DND-41 (cell line): ENCODE results near the gene RUNX2.

Source experiments
- ATAC-seq: fragments of 200-7000 bp; cut with Tn5 transposase; 3 replicates; pipeline ENCODE4 v1.9.1; 2021; ENCODE audit warnings: low read depth; ENCODE audit not compliant: insufficient read depth
- DNase-seq: peaks from one replicate; pipeline ENCODE4 v3.0.0-alpha.2; 2020
- H2AFZ ChIP-seq: 2 replicates; pipeline ENCODE4 v1.6.0; 2012; ENCODE audit warnings: low read depth, low read length
- H3K27ac ChIP-seq: 2 replicates; pipeline ENCODE4 v1.5.1; 2012; ENCODE audit warnings: low read length, inconsistent platforms
- H3K27me3 ChIP-seq: fragments of 200-600 bp; sonication (generic); 2 replicates; pipeline ENCODE4 v1.6.0; 2012; ENCODE audit warnings: low read length, mild to moderate bottlenecking, inconsistent platforms; ENCODE audit not compliant: insufficient read depth, poor library complexity
- H3K36me3 ChIP-seq: 2 replicates; pipeline ENCODE4 v1.5.1; 2012; ENCODE audit warnings: low read length, inconsistent platforms; ENCODE audit not compliant: insufficient read depth
- H3K4me1 ChIP-seq: 2 replicates; pipeline ENCODE4 v1.5.1; 2012; ENCODE audit warnings: mild to moderate bottlenecking, low read length; ENCODE audit not compliant: insufficient read depth
- H3K4me2 ChIP-seq: 2 replicates; pipeline ENCODE4 v1.6.0; 2012; ENCODE audit warnings: mild to moderate bottlenecking, moderate library complexity, low read length, inconsistent platforms; ENCODE audit not compliant: insufficient read depth
- H3K4me3 ChIP-seq, 2 experiments: fragments of 200-600 bp in 1 of 2; shearing (Covaris generic) in 1 of 2; 2 replicates each; pipeline ENCODE4 v1.5.1; 2012 to 2016; ENCODE audit warnings: inconsistent platforms in 2 of 2, low read length in 2 of 2, mild to moderate bottlenecking in 2 of 2, low read depth in 1 of 2, moderate library complexity in 1 of 2
- H3K79me2 ChIP-seq: 2 replicates; pipeline ENCODE4 v1.6.0; 2012; ENCODE audit warnings: low read length, inconsistent platforms; ENCODE audit not compliant: insufficient read depth
- H3K9ac ChIP-seq: 2 replicates; pipeline ENCODE4 v1.6.0; 2012; ENCODE audit warnings: low read depth, mild to moderate bottlenecking, inconsistent platforms, low read length, moderate library complexity
- H3K9me3 ChIP-seq: 2 replicates; pipeline ENCODE4 v1.5.1; 2012; ENCODE audit warnings: low read length, moderate library complexity, mild to moderate bottlenecking, inconsistent platforms; ENCODE audit not compliant: insufficient read depth, severe bottlenecking
- H4K20me1 ChIP-seq: 2 replicates; pipeline ENCODE4 v1.6.0; 2012; ENCODE audit warnings: low read length; ENCODE audit not compliant: insufficient read depth
- EZH2 ChIP-seq: IDR thresholded peaks from 3 replicates; pipeline ENCODE4 v1.6.1; 2012; ENCODE audit warnings: borderline replicate concordance, low read depth, mild to moderate bottlenecking, moderate library complexity, low read length, inconsistent platforms; ENCODE audit not compliant: severe bottlenecking
- TF ChIP-seq, protein P1 (sequence below): IDR thresholded peaks from 2 replicates; pipeline ENCODE4 v1.5.1; 2012; ENCODE audit warnings: borderline replicate concordance, low read length, moderate library complexity, mild to moderate bottlenecking; ENCODE audit not compliant: poor library complexity, severe bottlenecking; ENCODE audit errors: extremely low read depth

Gene RUNX2

DNA sequence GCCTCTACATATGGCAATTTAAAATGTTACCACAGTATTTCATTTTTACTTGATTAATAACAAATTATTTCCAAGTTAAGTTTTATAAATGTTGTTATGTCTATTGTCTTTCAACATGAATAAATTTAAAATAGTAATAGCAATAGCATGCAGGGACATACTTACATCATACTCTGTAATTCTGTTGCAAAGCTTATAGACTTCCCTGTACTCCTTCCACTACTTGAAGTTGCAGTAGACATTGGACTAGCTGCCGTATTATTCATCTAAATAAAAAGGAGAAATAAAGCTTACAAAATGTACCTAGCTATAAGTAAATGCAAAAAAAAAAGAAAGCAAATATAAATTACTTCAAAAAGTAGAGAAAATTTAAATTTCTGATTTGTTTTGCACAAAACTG, 36.9 kb downstream of the RUNX2 start:
- no peak overlapping the region for H3K27ac ChIP-seq
- no peaks in the 10 kb centered on the region for H3K9me3 ChIP-seq
- peaks cover 9% of the 10 kb centered on the region for H3K79me2 ChIP-seq
- no peak overlapping the region for H3K4me3 ChIP-seq
- no peaks in the 10 kb centered on the region for H3K36me3 ChIP-seq
- H3K27me3 ChIP-seq = no peaks in the 10 kb centered on the region
- H3K4me1 ChIP-seq = no peaks in the 10 kb centered on the region
- no peaks in the 10 kb centered on the region for H4K20me1 ChIP-seq
- no peak for ATAC-seq
- H3K4me2 ChIP-seq = no peak overlapping the region
- no peak for TF ChIP-seq EZH2
- TF ChIP-seq, protein P1, sequence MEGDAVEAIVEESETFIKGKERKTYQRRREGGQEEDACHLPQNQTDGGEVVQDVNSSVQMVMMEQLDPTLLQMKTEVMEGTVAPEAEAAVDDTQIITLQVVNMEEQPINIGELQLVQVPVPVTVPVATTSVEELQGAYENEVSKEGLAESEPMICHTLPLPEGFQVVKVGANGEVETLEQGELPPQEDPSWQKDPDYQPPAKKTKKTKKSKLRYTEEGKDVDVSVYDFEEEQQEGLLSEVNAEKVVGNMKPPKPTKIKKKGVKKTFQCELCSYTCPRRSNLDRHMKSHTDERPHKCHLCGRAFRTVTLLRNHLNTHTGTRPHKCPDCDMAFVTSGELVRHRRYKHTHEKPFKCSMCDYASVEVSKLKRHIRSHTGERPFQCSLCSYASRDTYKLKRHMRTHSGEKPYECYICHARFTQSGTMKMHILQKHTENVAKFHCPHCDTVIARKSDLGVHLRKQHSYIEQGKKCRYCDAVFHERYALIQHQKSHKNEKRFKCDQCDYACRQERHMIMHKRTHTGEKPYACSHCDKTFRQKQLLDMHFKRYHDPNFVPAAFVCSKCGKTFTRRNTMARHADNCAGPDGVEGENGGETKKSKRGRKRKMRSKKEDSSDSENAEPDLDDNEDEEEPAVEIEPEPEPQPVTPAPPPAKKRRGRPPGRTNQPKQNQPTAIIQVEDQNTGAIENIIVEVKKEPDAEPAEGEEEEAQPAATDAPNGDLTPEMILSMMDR = no peak
- DNase-seq = no peak
- H2AFZ ChIP-seq = no peak overlapping the region
- no peak overlapping the region for H3K9ac ChIP-seq

DNA sequence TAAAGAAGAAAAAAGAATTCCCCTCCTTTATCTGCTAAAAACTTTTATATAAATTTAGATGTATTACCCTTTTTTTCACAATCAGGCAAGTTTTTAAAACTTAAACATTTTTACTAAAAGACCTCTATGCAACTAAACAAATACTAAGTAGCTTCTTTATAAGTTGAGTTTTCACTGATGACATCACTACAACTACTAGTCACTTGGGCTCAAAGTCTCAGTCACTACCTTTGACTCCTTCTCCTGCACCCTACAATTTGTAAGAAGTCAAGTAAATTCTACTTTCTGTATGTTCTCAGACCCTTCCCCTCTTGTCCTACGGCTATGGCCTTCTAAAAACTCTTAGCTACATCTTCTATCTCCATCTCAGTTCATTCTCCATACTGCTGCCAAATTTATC, 38.4 kb downstream of the RUNX2 start:
- Histone ChIP-seq H4K20me1 (no peaks in the 10 kb centered on the region), H2AFZ (no peak overlapping the region), H3K27me3 (no peaks in the 10 kb centered on the region), H3K9ac (no peak overlapping the region), H3K4me1 (no peaks in the 10 kb centered on the region), H3K9me3 (no peaks in the 10 kb centered on the region), H3K4me2 (no peak overlapping the region), H3K4me3 (no peak overlapping the region), H3K36me3 (no peaks in the 10 kb centered on the region), H3K27ac (no peak overlapping the region), H3K79me2 (peaks cover 17% of the 10 kb centered on the region)
- ATAC-seq (no peak), DNase-seq (no peak)
- TF ChIP-seq EZH2 = no peak
- TF ChIP-seq, protein P1 = no peak

DNA sequence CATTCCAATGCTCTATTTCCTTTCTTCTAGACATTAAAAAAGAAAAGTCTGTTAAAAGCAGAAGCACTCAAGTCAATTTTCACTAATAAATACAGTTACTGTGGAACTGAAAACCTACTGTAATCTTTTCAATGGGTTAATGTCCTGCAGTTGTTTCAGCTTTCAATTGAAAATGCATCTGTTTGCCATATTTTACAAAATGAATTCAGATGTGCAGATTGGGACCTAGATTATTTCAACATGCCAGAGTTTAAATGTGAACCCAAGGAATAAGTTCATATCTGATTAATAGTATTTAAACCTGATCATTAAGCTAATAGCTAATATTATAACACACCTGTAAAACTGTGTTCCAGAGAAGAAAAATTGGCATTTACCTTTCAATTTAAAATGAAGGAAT, 39.9 kb downstream of the RUNX2 start:
- no peak for ATAC-seq
- Histone ChIP-seq H3K36me3 (no peaks in the 10 kb centered on the region), H3K4me1 (no peaks in the 10 kb centered on the region), H3K79me2 (peaks cover 29% of the 10 kb centered on the region), H2AFZ (no peak overlapping the region), H3K4me2 (no peak overlapping the region), H3K27me3 (no peaks in the 10 kb centered on the region), H4K20me1 (no peaks in the 10 kb centered on the region), H3K27ac (no peak overlapping the region), H3K9ac (no peak overlapping the region), H3K9me3 (no peaks in the 10 kb centered on the region), H3K4me3 (no peak overlapping the region)
- DNase-seq = no peak
- TF ChIP-seq, protein P1 = no peak

DNA sequence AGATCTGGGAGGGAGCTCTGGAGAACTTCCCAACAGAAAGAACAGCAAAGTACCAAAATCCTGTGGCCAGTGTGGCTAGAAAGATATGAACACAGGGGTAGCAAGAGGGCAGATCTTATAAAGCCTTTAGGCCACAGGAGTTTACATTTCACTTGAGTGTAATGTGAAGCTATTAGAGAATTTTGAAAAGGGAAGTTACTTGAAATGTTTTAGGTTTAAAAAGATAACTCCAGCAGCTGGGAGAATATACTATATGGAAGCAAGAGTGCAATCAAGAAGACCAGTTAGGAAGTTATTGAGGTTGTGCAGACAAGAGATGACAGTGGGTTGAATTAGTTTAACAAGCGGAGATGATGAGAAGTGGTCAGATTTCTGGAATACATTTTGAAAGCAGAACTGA, 41.7 kb downstream of the RUNX2 start:
- no peaks in the 10 kb centered on the region for H4K20me1 ChIP-seq
- H3K27ac ChIP-seq = no peak overlapping the region
- no peak for DNase-seq
- H3K4me3 ChIP-seq = no peak overlapping the region
- H3K9ac ChIP-seq = no peak overlapping the region
- no peak overlapping the region for H3K4me2 ChIP-seq
- no peak for ATAC-seq
- H3K36me3 ChIP-seq = no peaks in the 10 kb centered on the region
- H3K79me2 ChIP-seq = peaks cover 46% of the 10 kb centered on the region
- H3K9me3 ChIP-seq = no peaks in the 10 kb centered on the region
- H2AFZ ChIP-seq = no peak overlapping the region
- TF ChIP-seq EZH2 = no peak
- TF ChIP-seq, protein P1 = no peak
- H3K4me1 ChIP-seq = no peaks in the 10 kb centered on the region
- no peaks in the 10 kb centered on the region for H3K27me3 ChIP-seq
